CD4-positive, alpha-beta T cell treated with Interleukin-6 for 4 hours (primary cell): ENCODE data around the gene ELAC2.
"Not testable (repeated sequence)": the region's sequence is repeated elsewhere in the genome, so short reads cannot be mapped to it uniquely, and the experiment has no call there.

Experiments
- DNase-seq: peaks from one replicate; pipeline ENCODE4 v3.0.0-alpha.2; 2020; ENCODE audit warnings: mixed read lengths

Gene ELAC2

DNA sequence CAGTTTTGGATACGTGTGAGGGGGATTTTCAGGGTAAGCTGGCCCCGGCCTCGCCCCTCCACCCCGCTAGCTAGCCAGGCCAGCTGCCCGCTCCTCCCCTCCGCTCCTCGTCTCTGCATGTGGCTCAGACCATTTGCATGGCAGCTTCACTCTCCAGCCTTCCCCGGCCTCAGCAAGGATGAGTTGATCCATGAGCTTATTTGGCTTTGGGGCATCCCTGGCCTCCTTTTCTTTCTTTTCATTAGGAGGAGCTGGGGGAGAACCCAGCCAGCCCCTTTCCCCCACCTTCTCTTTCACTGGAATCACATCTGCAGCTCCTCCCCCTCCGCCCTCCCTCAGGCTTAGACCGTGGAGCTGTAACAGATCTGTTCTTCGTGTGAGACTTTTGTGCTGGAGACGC lies 30.7 kb downstream of the ELAC2 start:
- no peak for DNase-seq

DNA sequence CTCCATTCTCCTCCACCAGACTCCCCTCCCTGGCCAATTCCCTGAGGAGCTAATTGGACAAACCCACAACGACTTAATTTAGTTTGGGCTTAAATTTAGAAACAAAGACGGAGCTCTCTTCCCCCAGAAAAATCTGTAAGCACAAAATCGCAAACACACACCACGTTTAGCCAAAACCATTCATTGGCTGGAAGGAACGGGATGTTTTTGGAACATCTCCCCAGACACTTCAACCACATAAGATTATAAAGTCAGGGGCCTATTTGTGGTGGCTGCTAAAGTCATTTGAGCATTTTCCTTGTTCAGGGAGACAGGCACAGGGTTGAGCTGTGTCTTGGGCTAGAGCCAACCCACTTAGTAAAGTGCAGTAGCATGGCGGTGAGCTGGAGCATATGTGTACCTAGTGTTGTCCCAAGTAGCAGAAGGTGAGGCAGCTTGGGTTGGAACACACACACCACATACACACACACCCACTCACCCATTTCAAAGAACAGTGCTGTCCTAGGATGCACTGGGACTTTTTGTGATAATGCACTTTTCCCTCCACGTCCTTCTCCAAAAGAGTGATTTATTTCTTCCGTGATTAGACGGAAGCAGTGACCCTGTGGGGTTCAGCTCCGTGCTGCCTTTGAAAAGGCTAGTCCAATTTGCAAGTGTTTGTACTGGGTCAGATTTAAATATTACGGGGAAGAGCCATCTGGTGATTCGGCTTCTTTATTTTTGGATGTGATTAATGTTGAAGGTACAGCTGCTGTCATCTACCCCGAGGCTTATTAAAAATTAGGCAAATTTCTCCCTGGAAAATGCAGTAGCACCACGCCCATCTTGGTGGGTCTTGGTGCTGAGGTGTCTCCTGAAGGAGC lies 32.2 kb downstream of the ELAC2 start:
- no peak for DNase-seq

DNA sequence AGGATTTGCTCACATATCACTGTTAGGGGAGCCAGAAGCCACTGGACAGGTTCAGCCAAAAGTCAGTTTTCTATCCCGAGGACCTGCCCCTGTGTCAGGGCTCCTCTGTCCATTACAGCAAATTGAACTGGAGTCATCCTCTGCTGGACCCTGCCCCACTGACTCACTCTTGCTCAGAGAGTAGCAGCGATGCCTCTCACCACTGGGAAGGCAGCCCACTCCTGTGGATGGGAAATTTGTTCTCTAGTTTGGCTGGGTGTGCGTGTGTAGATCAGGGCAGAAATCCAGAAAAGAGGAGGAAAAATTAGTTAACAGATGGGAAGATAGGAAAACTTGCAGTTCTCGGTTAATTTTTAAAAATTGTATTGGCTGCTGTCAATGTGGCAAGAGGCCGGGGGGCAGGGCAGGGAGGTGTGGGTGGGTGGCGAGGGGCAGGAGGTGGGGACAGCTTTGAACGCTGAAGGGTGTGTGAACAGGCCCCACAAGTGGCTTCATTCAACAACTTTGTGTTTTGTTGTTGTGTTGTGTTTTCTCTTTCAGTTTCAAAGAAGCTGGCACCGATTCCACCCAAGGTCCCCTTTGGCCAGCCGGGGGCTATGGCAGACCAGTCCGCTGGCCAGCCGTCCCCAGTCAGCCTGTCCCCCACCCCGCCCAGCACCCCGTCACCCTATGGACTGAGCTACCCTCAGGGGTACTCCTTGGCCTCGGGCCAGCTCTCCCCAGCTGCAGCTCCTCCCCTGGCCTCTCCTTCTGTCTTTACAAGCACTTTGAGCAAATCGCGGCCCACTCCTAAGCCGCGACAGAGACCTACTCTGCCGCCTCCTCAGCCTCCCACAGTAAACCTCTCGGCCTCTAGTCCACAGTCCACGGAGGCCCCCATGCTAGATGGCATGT lies 33.6 kb downstream of the ELAC2 start:
- DNase-seq, result no peak

DNA sequence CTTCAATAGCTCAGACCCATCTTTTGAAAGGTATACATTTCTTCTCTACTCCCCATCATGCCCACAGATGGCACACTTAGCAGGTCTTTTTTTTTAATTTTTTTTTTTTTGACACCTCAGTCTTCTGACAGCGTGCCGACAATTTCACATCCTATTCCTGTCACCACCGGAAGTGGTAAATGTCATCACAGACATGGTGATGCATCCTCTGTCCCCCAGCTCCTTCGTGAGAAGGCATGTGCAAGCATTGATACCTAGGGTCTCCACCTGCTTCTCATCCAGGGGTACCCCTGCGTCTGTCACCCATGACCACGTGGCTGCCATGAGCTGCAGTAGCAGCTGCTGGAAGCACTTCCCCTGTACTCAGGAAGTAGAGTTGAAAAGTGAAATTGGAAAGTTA lies 35.6 kb downstream of the ELAC2 start:
- no peak for DNase-seq

DNA sequence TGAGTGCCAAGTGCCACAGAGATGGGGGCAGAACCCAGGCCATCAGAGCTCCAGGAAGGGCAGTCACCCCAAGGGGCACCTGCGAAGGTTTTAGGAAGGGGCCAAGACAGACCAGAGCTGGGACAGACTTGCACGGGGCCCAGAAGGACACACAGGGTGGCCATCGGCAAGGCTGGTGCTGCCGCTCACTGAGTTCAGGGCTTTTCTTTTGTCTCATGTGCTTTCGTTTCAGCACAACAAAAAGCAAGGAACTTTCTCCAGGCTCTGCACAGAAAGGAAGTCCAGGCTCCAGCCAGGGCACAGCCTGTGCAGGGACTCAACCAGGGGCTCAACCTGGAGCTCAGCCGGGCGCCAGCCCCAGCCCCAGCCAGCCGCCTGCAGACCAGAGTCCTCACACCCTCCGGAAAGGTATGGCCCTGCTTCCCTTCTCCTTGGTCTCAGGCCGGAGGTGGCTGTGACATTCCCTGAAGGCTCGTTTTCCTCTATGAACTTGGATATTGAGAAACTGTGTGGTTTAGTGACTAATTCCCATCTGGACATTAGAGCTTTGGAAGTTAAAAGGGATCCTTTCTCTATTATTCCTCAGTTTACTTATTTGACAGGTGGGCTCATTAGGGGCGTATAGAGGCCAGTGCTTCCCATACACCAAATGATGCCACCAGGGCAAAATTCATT lies 37.9 kb downstream of the ELAC2 start:
- DNase-seq, result no peak

DNA sequence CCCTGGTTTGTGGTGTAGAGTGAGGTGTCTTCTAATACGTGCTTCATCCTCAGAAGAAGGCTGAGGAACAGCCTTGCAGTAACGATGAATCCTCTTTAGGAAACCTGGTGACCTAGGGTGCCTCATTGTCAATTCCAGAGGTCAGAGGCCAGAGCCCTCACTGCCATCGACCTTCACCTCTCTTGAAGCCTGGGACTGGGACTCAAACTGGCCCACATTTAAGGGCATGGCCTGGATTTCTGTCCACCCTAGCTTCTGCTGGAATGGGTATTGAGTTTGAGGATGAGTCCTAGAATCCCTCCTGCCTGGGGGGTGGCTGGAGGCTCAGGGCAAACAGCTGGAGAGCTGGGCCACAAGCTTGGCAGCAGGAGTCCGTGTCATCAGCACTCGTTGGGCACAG lies 38.6 kb downstream of the ELAC2 start:
- no peak for DNase-seq

DNA sequence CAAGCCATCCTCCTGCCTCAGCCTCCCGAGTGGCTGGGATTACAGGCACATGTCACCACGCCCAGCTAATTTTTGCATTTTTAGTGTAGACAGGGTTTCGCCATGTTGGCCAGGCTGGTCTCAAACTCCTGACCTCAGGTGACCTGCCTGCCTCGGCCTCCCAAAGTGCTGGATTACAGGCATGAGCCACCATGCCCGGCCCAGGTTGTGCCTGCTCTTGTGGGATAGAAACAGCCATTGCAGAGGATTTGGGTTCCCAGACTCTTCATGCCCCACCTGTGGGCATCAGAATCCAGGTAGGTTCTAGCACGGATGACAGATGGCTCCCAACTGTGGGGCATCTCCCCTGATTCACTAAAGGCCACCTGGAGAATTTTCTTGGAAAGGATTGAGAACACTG lies 39.0 kb downstream of the ELAC2 start:
- DNase-seq, result not testable (repeated sequence)

DNA sequence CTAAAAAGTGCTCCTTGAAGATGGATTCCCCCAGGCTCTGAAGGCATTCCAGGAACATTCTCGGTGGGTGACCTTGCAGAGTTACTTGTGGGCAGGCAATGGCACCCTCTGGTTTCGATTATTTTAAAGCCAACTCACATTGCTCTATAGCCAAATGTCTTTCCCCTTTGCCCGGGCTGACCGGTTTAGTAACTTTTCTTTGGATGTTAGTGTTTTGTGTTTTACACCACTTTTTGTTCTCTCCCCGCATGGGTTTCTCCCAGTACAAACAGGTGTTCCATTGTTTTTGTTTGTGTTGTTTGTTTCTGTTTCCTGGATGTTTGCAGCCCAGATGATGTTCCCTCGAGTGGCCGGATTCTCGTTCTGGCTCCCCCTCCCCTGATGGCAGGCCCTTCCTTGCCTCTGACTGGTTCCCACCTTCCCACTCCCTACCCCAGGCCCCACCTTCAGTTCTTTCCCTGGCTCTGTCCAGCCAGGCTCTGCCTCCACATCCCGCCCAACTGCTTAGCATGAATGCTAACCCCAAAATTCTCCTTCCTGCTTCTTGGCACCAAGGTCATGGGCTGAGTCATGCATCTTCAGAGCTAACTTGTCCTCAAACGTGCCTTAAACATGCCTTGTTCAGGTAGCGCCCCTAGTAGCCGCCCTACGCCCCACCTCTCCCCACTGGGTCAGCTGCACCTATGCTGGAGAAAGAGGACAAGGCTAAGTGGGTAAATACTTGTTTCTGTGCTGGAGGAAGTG lies 40.6 kb downstream of the ELAC2 start:
- DNase-seq, result no peak

DNA sequence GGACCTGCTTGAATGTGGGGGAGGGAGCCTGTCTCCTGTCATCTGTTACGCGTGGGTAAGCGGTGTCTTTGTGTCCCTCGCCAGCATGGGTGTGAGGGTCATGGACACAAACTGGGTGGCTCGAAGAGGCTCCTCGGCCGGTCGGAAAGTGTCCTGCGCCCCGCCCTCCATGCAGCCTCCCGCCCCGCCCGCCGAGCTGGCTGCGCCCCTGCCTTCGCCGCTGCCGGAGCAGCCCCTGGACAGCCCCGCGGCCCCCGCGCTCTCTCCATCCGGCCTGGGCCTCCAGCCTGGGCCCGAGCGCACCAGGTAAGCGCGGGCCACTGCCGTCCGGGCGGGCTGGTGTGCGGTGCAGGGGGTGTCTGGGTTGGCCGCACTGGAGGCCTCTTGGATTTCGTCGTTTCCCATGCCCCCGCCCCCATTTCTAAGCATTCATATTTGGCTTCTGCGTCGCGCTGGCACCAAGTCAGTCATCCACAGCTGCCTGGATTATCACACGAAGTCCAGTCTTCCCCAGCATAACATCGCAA lies 43.8 kb downstream of the ELAC2 start:
- DNase-seq, result no peak

DNA sequence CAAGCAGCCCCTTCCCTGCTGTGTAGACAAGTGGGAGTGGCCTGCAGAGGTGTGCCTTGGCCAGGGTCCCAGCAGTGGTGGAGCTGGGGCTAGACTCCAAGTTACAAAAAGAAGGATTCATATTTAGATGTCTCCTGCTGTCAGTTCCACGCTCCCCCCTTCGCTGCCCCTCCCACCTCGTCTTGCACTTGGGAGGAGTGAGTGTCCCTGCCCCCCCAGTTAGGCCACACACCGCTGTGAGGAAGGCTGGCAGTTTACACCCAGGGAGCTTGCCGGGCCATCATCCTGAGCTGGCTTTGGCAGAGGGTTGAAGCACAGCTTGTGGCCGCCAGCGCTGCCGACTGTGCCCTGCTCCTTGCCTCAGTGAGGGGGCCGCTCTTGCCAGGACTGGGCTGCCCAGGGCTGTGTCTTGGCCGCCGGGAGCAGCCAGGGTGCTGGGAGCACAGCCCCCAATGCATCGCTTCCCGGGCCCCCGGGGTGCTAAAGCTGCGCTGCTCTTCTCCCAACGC lies 44.3 kb downstream of the ELAC2 start:
- no peak for DNase-seq

DNA sequence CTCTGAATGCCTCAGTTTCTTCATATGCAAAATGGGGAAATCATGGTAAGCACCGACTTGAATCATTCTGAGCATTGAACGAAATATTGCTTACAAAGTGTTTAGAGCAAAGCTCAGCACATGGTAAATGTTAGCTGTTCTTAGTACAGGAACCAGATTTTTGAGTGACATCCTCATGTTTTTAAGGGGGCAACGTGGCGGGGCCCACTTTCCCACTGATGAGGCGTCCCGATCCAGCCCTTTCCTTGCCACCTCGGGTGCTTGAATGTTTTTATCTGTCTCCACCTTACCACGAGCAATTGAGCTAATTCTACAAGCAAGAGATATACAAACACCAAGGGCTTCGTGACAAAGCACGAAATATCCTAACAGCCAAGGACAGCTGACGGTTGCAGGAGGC lies 49.9 kb downstream of the ELAC2 start:
- DNase-seq, result no peak

DNA sequence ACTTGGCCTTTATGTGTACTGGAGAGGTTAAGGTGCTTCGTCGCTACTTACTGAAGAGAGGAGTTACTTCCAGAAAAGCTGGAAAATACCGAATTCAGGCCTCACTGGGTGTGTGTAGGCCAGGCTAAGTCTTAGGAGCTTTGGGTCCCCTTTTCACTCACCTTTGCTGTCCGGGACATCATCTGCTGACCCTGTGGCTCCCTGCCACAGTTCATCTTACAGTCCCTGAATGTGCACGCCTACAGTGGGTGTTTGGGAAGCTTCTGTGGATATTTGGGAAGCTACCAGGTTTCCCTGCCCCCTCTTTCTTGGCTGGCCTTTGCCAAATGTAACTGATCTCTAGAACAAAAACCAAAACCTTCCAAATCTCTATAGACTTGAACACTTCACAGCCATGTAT lies 51.4 kb downstream of the ELAC2 start:
- no peak for DNase-seq

DNA sequence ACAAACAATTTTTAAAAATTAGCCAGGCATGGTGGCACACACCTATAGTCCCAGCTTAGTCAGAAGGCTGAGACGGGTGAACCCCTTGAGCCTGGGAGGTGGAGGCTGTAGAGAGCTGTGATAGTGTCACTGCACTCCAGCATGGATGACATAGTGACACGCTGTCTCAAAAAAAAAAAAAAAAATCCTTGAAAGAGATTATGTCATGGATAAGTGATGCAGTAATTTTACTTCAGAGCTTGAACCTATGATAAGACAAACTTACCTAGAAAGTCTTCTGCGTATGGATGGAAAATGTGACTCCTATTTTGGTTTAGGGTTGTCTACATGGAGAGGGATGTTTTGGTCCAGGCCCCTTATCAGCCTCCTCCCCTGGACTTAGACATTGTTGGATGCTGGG lies 51.8 kb downstream of the ELAC2 start:
- no peak for DNase-seq

DNA sequence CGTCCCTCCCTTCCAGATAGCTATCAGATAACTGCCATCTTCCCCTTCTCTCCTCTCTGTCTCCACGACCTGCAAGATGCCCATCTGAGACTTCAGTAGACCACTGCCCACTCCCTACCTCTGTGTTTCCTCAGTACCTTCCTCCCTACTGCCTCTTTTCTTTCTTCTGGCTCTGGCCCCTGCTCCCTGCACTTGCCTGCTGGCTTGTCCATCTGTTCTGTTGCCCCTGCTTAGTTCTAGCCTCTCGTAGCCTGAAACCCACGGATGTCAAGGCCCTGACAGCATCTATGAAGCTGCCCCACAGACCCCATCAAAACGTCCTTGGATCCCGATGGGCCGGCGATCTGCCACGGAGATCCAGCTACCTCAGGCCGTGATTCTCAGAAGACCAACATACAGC lies 53.0 kb downstream of the ELAC2 start:
- DNase-seq, result no peak

DNA sequence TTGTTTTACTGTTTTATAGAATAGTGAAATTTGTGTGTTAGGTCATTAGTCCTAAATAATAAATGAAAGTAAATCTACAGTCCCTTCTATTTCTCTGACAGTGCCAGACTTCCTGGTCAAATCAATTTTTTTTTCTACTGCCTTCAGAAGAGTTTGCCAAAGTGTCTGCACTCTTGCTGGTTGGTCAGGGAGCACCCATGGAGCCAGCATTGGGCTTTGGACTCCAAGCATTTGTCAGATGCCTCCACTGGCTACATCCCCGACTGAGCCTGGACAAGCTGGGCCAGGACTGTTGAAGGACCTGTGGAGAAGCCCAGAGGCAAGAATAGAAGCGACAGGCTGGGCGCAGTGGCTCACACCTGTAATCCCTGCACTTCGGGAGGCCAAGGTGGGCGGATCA lies 53.7 kb downstream of the ELAC2 start:
- no peak for DNase-seq

DNA sequence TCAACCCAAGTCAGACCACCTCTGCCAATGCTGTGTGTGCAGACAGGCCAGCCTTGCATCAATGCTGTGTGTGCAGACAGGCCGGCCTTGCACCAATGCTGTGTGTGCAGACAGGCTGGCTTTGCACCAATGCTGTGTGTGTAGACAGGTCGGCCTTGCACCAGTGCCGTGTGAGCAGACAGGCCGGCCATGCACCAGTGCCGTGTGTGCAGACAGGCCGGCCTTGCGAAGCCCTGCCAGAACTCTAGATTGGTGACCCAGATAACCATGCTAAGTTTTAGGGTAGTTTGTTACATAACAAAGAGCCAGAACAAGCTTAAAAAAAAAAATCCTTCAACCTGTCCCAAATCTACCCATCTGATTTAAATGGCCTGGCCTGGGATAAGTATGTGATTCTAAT lies 54.3 kb downstream of the ELAC2 start:
- DNase-seq, result no peak

DNA sequence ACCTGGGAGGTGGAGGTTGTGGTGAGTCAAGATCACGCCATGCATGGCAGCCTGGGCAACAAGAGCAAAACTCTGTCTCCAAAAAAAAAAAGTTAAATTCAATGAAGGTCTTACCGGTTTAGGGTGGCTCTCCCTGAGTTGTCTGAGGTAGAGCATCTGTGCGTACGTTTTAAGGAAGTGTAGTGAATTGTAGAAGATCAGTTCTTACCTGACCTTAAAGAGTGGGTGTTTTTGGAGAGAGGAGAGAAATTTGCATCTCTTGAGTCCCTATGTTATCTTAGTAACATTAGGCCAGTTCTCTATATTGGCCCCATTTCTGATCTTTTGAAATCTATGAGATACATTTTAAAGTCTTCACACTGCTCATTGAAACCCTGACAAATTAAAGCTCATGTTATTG lies 56.2 kb downstream of the ELAC2 start:
- DNase-seq, result no peak

DNA sequence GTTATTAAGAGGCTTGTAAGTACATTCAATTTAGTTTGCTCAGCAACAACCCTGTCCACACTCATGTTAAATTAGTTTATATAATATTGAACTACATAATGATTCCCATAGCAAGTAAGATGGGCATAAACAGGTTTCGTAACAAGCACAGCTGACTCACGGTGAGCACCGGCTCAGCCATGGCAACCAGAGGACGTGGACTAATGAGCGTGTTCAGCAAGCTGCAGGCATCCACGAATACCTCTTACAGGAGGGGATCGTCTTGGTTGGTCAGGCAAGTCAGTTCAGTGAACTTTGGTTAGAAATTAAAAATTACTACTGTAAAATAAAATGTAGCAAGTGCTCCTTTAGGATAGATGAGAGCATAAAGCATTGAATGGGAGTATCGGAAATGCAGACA lies 58.4 kb downstream of the ELAC2 start:
- DNase-seq, result no peak

DNA sequence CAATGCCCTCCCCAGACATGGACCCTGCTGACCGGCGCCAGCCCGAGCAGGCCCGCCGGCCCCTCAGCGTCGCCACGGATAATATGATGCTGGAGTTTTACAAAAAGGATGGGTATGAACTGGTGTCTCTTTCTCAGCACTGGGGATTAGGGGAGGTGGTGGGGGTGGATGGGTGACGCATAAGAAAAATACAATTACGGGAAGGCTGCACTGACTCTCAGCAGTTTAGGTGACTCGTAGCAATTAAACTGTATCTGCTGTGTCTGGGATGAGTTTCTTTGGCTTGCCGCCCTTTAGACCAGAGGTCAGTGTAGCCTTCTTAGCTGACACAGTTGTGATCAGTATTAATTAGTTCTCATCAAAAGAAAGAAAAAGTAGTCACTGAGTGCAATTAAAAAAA lies 59.0 kb downstream of the ELAC2 start:
- DNase-seq, result no peak

DNA sequence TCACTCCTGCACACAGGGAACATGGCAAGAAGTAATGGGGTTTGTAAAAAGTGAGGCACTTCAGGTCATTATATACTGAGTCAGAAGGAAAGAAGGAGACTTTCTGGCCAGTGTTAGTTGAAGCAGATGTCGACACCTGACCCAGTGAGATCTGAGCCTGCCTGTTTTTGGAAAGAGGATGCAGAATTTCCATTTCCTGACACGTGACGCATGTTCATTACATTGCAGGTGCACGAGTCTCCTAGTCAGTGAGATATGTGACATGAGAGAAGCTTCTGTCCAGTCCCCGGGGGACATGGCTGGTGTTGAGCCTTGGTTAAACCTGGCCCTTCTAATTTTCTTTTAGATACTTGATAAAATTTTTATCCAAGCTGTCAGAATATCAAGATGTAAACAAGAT lies 62.3 kb downstream of the ELAC2 start:
- DNase-seq, result no peak

DNA sequence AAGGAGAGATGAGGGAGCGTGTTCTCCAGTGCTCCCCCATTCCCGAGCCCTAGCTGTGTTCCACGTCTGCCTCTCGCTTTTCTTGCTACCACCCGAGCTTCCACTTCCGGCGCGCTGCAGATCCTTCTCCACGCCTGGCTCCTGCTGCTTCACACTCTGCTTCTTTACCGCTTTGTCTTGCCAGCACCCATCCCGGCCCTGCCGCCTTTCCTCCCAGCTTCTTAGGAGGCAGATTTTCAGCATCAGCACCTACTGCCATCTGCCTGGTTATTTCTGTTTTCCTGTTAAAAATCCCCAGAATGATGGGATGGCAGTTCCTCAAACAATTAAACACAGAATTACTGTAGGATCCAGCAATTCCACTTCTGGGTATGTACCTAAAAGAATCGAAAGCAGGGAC lies 64.7 kb downstream of the ELAC2 start:
- no peak for DNase-seq

DNA sequence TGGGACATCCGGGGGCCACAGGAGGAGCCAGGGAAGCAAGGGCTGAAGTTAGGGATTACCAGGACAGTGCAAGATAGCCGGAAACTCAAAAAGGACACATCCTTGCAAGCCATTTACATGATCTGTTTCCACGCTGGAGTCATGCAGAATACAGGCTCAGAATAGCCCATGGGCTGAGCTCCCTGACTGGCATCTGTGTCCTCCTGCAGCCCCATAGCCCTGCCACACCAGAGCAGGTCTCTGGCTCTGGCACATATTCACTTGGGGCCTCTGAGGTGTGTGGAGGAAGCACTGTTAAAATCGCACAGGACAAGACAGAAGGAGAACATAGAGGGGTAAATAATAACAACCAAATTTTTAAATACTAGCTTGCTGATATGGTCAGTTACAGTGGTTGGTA lies 65.8 kb downstream of the ELAC2 start:
- DNase-seq, result no peak
